CD4-positive, alpha-beta T cell treated with Interleukin-15 for 1 hour (primary cell): ENCODE measurements around the gene ALOX15B.
A peak's percentile ranks its signal among the peaks of the same experiment; 100 is the strongest.
"Not testable (repeated sequence)": the region's sequence is repeated elsewhere in the genome, so short reads cannot be mapped to it uniquely, and the experiment has no call there.

Experiments
- DNase-seq: peaks from one replicate; pipeline ENCODE4 v3.0.0-alpha.2; 2020

The ALOX15B gene

GRCh38 chr17:8014558-8014850 is 24.4 kb upstream of the ALOX15B start:
- DNase-seq: no peak

- no peak for DNase-seq
These were observed 23.5 kb upstream of the ALOX15B start for GRCh38 chr17:8015236-8015956.

GRCh38 chr17:8015957-8016631 is 22.8 kb upstream of the ALOX15B start:
- DNase-seq: no peak

GRCh38 chr17:8016632-8017424 is 22.0 kb upstream of the ALOX15B start:
- peak; percentile 54 for DNase-seq

GRCh38 chr17:8018436-8018835 is 20.4 kb upstream of the ALOX15B start:
- DNase-seq: no peak

- no peak for DNase-seq
These were observed 19.7 kb upstream of the ALOX15B start for GRCh38 chr17:8019166-8019565.

GRCh38 chr17:8019665-8020650 is 18.9 kb upstream of the ALOX15B start:
- DNase-seq: peak; percentile 43

- DNase-seq: no peak
These were observed 17.9 kb upstream of the ALOX15B start for GRCh38 chr17:8020776-8021564.

- DNase-seq: no peak
These were observed 17.1 kb upstream of the ALOX15B start for GRCh38 chr17:8021565-8022359.

GRCh38 chr17:8022360-8023003 is 16.4 kb upstream of the ALOX15B start:
- no peak for DNase-seq

GRCh38 chr17:8024161-8024560 is 14.7 kb upstream of the ALOX15B start:
- not testable (repeated sequence) for DNase-seq

GRCh38 chr17:8025176-8025911 is 13.5 kb upstream of the ALOX15B start:
- no peak for DNase-seq

- no peak for DNase-seq
These were observed 9.7 kb upstream of the ALOX15B start for GRCh38 chr17:8029121-8029520.

GRCh38 chr17:8031261-8031661 is 7.6 kb upstream of the ALOX15B start:
- no peak for DNase-seq

- DNase-seq: no peak
These were observed 6.9 kb upstream of the ALOX15B start for GRCh38 chr17:8031950-8032349.

- no peak for DNase-seq
These were observed 6.4 kb upstream of the ALOX15B start for GRCh38 chr17:8032442-8032841.

GRCh38 chr17:8039611-8040168 is 831 bp downstream of the ALOX15B start:
- DNase-seq: no peak

- DNase-seq: peak; percentile 41
These were observed 2.5 kb downstream of the ALOX15B start for GRCh38 chr17:8041249-8041928.

GRCh38 chr17:8041979-8042378 is 3.1 kb downstream of the ALOX15B start:
- no peak for DNase-seq
